ENCODE measurements around the gene MYBPH.

The MYBPH gene

DNA sequence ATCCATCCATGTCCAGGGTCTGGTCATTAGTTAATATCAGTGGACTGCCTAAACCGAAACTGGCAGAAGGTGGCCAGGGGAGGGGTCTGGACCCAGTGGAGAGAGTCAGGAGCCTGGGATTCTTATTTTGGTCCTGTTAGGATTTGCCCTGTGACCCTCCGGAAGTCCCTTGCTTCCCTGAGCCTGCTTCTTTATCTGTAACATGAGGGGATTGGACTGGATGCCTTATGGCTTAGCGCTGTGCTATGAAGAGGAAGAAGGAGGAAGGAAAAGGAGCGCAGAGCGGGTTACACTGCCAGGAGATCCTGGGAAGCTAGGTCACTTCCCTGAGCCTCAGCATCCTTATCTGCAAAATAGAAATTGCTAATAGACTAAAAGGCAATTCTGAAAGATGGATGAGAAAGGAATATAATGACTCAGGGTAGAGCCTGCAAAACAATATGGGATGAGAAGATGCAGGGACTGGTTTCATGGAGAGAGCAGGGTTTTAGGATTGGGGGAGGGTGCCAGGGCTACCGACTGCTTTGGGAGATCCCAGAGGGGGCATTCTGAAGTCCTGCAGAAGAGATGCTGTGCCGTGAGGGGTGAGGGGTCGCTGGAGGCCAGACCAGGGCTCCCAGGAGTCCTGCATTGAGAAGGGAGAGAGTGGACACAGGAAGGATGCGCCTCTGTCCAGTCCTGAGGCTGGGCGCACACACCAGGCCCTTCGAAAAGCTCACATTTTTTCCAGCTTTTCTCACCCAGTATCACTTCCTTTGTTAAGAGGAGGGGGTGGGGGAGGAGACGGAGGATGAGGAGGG is 48.6 kb downstream of the MYBPH start:
- DNase-seq, result no peak

DNA sequence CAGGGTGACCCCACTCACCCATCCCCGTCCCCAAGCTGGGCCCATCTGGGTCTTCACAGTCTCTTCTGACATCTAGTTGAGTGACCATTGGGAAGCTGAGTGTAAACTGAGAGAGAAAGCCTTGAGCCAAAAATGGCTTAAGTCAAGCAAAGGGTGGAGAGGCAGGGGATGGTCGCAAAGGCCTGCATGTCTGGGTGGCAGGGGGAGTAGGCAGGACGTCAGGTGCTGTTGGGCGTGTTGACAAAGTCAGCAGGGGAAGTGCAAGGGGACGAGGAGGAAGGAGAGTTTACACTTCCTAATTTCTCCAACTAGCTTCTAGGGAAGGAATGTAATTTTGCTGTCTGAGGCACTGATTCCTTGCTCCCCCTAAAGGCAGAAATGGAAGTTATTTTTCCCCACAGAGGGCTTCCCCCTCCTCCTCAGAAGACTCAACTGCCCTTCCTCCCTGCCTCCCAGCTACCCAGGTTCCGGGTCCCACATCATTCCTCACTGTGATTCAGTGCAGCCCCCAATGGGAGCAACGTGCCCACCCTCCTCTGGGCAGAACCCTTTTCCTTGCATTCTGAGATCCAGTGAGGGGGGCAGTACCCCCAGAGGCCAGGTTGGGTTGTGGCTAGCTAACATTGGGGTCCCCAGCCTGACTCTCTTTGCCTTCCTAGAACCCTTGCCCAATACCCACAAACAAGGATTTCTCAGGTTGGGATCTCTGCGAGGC is 49.3 kb downstream of the MYBPH start:
- peak; percentile 50 for DNase-seq

DNA sequence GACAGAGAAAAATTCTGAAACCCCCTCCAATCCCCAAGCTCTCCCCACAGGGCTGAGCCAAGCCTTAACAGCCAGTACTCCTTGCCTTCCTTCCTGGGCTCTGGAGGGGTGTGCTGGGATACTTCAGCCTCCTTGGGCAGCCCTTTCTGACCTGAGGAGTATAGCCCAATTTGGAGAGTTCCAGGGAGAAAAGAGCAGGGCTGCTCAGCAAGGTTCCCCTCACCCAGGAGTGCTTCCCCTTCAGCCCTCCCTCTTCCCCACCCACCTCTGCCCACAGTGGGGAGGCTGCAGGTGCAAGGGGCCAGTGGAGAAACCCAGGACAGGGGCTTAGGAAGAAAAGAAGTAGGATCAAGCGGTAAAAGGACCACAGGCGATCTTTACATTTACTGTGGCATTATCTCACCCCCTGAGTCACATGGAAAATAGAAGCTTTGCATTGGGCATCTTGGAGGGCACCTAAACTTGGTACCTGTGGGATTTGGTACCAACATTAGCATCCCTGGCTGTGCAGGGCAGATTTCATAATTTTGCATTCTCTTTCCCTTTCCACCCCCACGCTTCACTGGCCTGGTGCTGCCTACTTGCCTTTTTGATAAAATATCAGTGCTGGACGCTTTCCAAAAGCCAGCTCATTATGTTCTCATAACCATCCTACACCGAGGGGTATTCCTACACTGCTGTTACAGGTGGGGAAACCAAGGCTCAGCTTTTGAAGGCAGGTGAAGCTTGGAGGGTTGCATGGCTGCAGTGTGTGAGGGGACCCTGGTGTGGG is 50.9 kb downstream of the MYBPH start:
- no peak for DNase-seq

DNA sequence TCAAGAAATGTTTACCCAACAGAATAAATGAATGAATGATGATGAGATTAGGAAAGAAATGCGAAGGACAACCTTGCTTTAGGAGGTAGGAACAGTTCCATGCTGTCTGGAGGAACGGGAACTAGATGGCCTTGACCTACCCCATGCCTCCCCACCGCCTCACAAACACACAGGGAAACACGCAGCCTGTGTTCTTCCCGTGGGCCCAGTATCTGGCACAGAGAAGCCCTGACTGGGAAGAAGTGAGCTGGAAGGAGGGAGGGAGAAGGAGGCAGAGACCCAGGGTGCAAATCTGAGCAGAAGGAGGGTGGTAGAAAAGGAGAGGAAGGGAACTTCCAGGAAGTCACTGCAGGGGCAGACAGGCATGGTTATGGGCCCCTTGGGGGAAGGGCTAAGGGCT is 51.6 kb downstream of the MYBPH start:
- DNase-seq, result no peak

DNA sequence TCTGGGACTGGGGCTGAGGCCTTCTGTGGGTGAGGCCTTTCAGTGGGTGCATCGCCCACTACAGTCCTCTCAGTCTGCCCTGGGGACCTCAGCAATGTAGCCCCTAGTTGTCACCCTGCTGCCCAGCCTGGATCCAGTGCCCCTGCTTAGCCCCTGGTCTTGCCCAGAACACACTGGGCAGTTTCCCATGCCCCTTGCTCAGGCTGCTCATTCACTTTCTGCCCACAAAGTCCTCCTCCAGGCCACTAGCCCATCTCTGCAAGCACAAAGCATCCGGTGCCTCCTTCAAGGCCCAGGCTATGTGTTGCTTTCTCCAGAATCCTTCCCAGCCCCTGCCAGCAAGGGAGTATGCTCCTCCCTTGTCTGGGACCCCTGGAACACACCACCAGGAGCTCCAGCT is 53.5 kb downstream of the MYBPH start:
- DNase-seq, result no peak

DNA sequence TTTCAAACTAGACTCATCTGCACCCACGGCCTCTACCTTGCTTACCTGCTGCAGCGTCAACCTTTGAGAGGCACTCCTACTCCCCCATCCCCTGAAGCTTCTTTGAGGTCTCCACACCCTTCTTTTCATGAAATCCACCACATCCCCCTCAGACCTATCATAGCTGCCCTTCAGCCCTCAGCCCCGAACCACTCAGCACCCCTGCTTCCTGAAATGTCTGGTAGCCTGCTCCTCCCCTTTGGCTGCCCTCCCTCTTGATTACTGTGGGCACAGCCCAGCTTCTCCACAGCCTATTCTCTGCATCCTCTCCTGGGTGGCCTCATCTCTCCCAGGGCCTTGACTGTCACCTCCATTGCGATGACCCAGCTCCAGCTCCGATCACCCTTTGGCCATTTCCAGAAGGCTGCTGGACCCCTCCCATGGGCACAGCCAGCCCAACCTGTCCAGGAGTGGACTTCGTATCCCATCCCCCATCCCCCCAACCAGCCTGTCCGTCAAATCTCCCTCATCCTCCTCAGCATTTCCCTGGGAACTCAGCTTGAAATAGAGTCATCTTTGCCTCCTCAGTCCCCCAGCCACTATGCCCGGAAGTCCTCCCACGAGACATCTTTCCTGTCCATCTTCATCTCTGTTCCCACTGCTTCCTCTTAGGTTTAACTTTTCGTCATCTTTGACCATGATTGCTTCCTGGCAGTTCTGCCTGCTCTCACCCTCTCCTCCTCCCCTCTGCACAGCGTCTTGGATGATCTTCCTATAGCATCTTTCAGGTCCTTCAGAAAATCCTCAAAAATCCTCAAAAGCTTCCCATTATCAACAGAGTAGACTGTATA is 54.2 kb downstream of the MYBPH start:
- DNase-seq, result no peak

DNA sequence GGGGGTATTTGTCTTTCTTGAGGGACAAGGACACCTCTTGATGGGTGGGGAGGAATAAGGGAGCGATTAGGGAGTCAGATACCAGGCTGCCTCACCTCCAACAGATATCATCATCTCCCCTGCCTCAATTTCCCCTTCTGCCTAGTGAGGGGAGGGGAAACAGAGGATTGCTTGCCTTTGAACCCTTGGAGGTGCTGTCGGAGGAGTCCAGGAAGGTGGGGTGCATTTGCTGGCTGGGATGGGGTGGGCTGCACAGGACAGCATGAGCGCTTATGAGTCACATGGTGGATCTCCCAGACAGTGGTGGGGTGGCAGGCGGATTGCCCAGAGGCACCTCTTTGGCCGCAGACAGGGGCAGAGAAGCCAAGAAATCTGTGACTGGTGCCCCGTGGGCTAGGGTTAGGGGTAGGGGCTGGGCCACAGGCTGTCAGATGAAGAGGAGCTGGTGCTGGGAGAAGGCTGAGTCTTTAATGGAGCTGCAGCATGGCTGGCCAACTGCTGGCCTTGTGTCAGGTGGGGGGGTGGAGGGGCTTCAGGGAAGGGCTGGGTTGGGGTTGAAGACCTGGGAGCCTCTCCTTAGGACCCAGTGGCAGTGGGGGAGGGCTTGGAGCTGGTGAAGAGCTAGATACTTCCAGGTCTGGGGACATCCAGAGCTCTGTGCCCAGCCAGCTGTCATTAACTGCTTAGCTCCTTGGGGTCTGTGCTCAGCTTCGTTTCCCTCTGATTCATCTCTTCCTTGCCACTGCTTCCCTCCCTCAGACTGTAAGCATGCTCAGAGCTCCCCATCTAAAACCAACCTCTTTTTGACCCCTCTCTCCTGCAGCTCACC is 55.1 kb downstream of the MYBPH start:
- DNase-seq, result no peak
